NOMO-1 treated with DMSO at 0.1 percent for 48 hours (cell line): ENCODE data around the gene TMEM174.
"Not testable (repeated sequence)": the region's sequence is repeated elsewhere in the genome, so short reads cannot be mapped to it uniquely, and the experiment has no call there.

Experiments used
- DNase-seq: peaks from one replicate; lab custom pipeline; 2025; ENCODE audit not compliant: unreplicated experiment; lab: John Stamatoyannopoulos, UW

The TMEM174 gene

DNA sequence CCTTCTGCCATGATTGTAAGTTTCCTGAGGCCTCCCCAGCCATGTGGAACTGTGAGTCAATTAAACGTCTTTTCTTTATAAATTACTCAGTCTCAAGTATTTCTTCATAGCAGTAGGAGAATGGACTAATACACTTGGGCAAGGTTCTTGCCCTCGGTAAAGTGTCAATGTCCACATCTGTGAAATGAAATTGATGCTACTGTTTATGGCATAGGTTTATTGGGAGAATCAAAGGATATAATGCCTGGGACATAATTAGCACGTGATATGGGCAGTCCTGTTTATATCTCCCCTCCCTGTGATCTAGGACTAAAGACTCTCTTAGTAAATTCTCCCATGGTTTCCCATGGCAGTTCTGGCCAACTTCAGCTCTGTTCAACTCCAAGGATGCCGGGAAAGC lies 19.4 kb downstream of the TMEM174 start:
- DNase-seq: no peak

DNA sequence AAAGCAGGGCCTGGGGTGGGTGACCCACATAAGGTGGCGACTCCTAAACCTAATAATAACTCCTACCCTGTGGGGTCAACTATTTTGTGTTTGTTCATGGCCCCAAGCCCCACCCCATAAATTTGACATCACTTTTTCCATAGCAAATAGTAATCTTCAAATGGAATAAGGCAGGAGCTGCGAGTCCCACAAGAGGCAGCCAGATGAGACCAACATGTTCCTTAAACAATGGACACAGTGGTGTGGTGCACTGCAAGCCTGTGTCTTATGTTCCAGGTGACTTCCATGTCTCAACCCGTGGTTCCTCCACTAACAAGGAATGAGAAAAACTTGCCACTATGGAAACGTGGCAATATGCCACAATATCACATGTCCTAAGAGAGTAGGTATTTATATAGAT lies 20.6 kb downstream of the TMEM174 start:
- no peak for DNase-seq

GRCh38 chr5:73196201-73196600 lies 23.2 kb downstream of the TMEM174 start:
- no peak for DNase-seq

- no peak for DNase-seq
Observed at GRCh38 chr5:73197637-73198257, 24.8 kb downstream of the TMEM174 start.

- DNase-seq: no peak
Observed at GRCh38 chr5:73198833-73199592, 26.0 kb downstream of the TMEM174 start.

- no peak for DNase-seq
Observed at GRCh38 chr5:73199671-73200070, 26.7 kb downstream of the TMEM174 start.

DNA sequence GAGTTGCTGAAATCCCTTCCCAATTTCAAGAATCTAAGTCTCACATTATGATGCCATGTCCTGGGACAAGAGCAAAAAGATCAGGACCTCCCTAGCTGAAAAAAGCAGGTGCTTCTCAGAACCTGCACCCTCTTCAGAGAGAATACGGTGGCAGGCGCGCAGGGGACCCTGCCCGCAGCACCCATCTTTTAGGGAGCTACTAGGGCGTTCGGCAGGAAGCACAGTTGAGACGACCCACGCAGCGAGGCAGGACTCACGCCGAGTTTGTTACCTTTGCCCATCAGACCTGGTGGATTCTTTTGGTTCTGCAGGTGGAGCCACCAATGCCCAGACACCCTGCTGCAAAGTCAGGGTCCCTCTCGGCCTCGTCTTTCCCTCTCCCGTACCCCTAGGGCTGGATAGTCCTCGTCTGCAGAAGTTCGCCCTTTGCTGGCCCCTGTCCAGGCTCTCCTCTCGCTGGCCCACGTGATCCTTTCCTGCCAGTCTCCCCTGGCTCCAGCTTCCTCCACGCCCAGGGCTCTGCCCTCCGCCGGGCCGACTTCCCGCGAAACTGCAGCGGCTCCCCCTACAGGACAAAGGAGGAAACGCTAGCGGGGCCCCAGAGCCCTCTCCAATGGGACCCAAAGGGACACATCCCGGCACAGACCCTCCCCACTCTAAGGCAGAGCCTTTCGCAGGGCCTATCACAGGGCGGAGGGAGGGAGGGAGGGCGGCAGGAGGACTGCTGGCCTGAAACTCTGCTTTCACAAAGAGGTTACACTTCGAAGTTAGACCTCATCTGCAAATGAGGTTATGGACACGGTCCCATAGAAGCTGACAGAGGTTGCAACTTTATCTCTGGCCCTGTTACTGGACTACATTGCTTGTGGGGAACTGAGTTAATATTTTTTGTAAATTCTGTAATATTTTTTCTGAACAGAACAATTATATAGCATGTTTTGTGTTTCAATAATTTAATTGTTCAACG lies 28.8 kb downstream of the TMEM174 start:
- peak; percentile 58 for DNase-seq

DNA sequence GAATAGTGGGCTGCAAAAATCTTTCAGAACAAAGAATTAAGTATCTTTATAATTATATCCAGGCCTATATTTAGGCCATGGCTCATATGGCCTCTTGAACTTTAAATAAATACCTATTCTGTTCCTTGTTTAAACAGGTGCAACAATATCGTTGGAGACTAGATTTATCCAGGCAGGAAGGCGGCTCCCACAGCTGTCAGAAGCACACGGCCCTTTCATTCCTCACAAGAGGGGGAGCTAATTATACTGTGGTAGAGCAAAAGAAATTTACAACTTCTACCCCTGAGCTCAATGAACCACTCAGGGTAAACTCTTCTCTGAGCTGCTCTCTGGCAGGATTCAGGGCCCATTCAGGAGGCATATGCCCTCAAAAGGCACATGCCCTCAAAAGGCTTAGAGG lies 31.3 kb downstream of the TMEM174 start:
- DNase-seq: no peak

DNA sequence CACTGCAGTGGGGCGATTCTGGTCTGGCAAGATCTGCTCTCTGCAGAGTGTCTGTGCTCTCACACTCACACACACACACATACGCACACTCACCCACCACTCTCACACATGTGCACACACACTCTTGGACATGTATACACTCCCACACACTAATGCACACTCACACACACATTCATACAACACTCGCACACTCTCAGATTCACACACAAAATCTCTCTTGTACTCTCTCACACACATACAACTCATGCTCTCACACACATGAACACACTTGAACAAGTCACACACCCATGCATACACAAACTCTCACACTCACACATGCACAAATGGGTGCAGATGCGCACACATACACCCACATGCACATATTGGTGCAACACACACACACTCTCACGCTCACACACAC lies 31.7 kb downstream of the TMEM174 start:
- DNase-seq: no peak

- no peak for DNase-seq
Observed at GRCh38 chr5:73205305-73205704, 32.3 kb downstream of the TMEM174 start.

GRCh38 chr5:73207239-73207638 lies 34.2 kb downstream of the TMEM174 start:
- not testable (repeated sequence) for DNase-seq

GRCh38 chr5:73209075-73209474 lies 36.1 kb downstream of the TMEM174 start:
- not testable (repeated sequence) for DNase-seq

DNA sequence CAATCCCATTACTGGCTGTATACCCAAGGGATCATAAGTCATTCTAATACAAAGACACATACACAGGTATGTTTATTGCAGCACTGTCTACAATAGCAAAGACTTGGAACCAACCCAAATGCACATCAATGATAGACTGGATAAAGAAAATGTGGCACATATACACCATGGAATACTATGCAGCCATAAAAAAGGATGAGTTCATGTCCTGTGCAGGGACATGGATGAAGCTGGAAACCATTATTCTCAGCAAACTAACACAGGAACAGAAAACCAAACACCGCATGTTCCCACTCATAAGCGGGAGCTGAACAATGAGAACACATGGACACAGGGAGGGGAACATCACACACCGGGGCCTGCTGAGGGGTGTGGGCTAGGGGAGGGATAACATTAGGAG lies 39.7 kb downstream of the TMEM174 start:
- DNase-seq: not testable (repeated sequence)

GRCh38 chr5:73213566-73213998 lies 40.6 kb downstream of the TMEM174 start:
- DNase-seq: no peak

DNA sequence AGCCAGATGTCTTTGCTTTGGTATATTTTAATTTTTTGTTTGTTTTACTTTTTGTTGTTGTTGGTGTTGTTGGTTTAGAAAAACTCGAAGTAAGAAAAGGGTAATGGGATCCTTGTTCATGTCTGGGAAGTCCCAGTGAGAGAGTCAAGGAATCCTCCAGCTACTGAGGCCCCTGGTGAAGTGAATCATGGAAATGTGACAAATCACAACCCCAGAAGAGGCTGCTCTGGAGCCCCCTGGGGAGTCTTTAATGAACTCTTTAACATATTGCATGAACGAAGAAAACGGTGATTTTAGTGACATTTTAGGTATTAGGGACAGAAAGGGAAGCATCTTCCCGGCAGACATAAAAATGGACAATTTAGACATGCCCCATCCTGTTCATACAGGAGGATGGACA lies 41.3 kb downstream of the TMEM174 start:
- DNase-seq: no peak

- no peak for DNase-seq
Observed at GRCh38 chr5:73214996-73215395, 42.0 kb downstream of the TMEM174 start.

- DNase-seq: no peak
Observed at GRCh38 chr5:73215531-73215890, 42.5 kb downstream of the TMEM174 start.

DNA sequence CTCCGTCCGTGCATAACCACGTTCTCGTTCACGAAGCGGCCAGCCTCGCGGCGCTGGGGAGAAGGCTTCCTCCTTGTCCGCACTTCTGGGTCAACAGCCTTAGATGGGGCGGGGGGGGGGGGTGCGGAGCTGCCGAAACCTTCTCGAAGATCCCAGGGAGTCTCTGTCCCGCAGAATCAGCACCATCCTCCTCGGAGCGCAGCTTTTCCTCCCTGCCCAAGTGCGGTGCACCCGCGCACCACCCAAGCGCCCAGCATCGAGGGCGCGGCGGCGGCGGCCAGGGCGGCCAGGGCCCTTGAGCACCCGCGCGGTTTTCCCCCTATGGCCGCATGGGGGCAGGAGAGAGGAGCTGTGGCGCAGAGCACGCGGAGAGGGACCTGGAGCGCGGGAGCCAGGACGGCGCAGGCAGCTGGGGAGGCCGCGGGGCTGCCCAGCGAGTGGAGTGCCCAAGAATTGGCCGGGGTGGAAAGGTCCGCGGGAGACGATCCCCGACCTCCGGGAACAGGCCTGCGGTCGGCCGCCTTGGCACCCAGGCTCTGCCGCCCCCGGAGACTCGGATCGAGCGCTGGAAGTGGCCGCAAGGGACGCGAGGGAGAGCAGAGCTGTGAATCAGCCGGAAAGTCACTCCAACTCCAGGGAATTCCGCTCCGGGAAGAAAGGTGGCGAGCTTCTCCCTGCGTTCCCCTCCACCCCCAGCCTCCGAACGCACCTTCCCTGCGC lies 43.1 kb downstream of the TMEM174 start:
- DNase-seq: peak; percentile 19

DNA sequence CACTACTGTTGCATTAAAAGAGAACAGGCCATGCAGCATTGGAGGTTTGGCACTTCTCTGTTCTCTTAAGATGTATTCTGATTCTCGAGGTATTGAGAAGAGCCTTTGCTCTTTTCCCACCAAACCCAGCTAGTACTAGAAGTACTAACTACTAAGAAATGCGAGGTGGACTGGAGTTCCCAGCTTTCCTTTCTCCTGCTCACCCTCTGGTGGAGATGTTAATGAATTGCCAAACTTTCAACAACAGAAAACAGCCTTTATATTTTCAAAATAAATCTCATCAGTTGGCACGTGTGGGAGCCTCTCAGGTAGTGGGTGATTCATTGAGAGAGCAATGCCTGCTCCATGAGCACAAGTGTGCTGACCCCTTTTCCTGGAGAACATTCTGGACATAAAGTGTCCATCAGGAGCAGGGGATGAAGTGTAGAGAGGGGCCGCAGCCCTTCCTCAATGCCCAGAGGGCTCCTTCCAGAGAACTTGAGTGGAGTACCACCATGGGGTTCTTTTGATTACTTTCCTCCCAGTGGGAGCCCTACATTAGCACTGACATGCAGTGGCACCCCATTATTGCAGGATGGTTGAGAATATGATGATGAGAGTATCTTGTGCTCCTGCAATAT lies 45.7 kb downstream of the TMEM174 start:
- no peak for DNase-seq

DNA sequence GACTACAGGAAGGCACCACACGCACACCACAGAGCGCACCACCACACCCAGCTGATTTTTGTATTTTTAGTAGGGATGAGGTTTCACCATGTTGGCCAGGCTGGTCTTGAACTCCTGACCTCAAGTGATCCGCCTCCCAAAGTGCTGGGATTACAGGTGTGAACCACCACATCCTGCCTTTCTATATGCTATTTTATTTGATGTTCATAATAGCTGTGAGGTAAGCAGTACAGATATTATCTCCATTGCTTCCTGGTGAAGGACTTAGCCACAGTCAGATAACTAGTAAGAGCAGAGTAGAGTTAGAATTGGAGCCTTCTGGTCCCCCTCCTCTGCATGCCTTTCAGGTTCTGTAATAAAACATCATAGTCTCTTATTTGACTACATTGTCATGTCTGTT lies 46.3 kb downstream of the TMEM174 start:
- not testable (repeated sequence) for DNase-seq

GRCh38 chr5:73221161-73221560 lies 48.2 kb downstream of the TMEM174 start:
- DNase-seq: no peak
